Mesenchymal stem cell (in vitro differentiated cells and primary cell): Measurements from ENCODE around the gene CELF2.

Experiments used
- DNase-seq: peaks from one replicate; pipeline ENCODE4 v3.0.0-alpha.2; 2013
- H2AFZ ChIP-seq: one replicate; pipeline ENCODE4 v1.6.1; 2013; ENCODE audit warnings: low read depth, mild to moderate bottlenecking, control low read depth, inconsistent platforms, low read length, moderate library complexity
- H2AK5ac ChIP-seq: 2 replicates; pipeline ENCODE4 v1.6.1; 2013; ENCODE audit warnings: low read length, moderate library complexity, mild to moderate bottlenecking, inconsistent platforms; ENCODE audit not compliant: severe bottlenecking
- H2BK120ac ChIP-seq: one replicate; pipeline ENCODE4 v1.6.1; 2013; ENCODE audit warnings: low read depth, mild to moderate bottlenecking, inconsistent platforms, low read length, moderate library complexity
- H2BK12ac ChIP-seq, 2 experiments: one replicate each; pipeline ENCODE4 v1.6.1; 2013; ENCODE audit warnings: inconsistent platforms in 2 of 2, low read length in 2 of 2, mild to moderate bottlenecking in 2 of 2, moderate library complexity in 2 of 2, control low read depth in 1 of 2
- H2BK15ac ChIP-seq: one replicate; pipeline ENCODE4 v1.6.1; 2013; ENCODE audit warnings: mild to moderate bottlenecking, low read depth, inconsistent platforms; ENCODE audit not compliant: poor library complexity, severe bottlenecking
- H2BK5ac ChIP-seq: 2 replicates; pipeline ENCODE4 v1.6.1; 2013; ENCODE audit warnings: low read depth, mild to moderate bottlenecking, low read length, control low read depth, inconsistent platforms; ENCODE audit not compliant: poor library complexity, severe bottlenecking
- H3K14ac ChIP-seq, 2 experiments: one replicate each; pipeline ENCODE4 v1.6.1; 2013; ENCODE audit warnings: inconsistent platforms in 2 of 2, low read length in 2 of 2, control low read depth in 1 of 2, mild to moderate bottlenecking in 1 of 2, moderate library complexity in 1 of 2
- H3K18ac ChIP-seq, 2 experiments: one replicate each; pipeline ENCODE4 v1.6.1; 2013; ENCODE audit warnings: inconsistent platforms in 2 of 2, low read length in 2 of 2, control low read depth in 1 of 2, low read depth in 1 of 2, mild to moderate bottlenecking in 1 of 2
- H3K23ac ChIP-seq, 2 experiments: one replicate each; pipeline ENCODE4 v1.6.1; 2013; ENCODE audit warnings: inconsistent platforms in 2 of 2, low read length in 2 of 2, mild to moderate bottlenecking in 2 of 2, moderate library complexity in 2 of 2, control low read depth in 1 of 2
- H3K27ac ChIP-seq: 2 replicates; pipeline ENCODE4 v1.5.1; 2013; ENCODE audit warnings: mild to moderate bottlenecking, moderate library complexity, low read length, control low read depth, inconsistent platforms; ENCODE audit not compliant: poor library complexity, severe bottlenecking
- H3K27me3 ChIP-seq, 2 experiments: 2 replicates each; pipeline versions ENCODE4 v1.6.1 to v1.7.0; 2013; ENCODE audit warnings: low read length in 2 of 2, mild to moderate bottlenecking in 2 of 2, moderate library complexity in 2 of 2, control low read depth in 1 of 2, inconsistent platforms in 1 of 2; ENCODE audit not compliant: control insufficient read depth in 1 of 2, insufficient read depth in 1 of 2
- H3K36me3 ChIP-seq, 2 experiments: 2 replicates each; pipeline versions ENCODE4 v1.6.1 to v1.7.0; 2013; ENCODE audit warnings: low read length in 2 of 2, control low read depth in 1 of 2, inconsistent platforms in 1 of 2, low read depth in 1 of 2, mild to moderate bottlenecking in 1 of 2; ENCODE audit not compliant: insufficient read depth in 2 of 2, control insufficient read depth in 1 of 2
- H3K4ac ChIP-seq, 2 experiments: one replicate each; pipeline ENCODE4 v1.6.1; 2013; ENCODE audit warnings: inconsistent platforms in 2 of 2, low read length in 2 of 2, mild to moderate bottlenecking in 2 of 2, moderate library complexity in 2 of 2, control low read depth in 1 of 2, low read depth in 1 of 2
- H3K4me1 ChIP-seq: 2 replicates; pipeline ENCODE4 v1.6.1; 2013; ENCODE audit warnings: low read depth, low read length, control low read depth; ENCODE audit not compliant: control insufficient read depth, insufficient read depth
- H3K4me2 ChIP-seq: 2 replicates; pipeline ENCODE4 v1.6.1; 2013; ENCODE audit warnings: low read length, mild to moderate bottlenecking, inconsistent platforms; ENCODE audit not compliant: poor library complexity, severe bottlenecking
- H3K4me3 ChIP-seq, 2 experiments: 2 replicates each; pipeline versions ENCODE4 v1.5.1 to v1.7.0; 2013; ENCODE audit warnings: low read length in 2 of 2, mild to moderate bottlenecking in 2 of 2, control low read depth in 1 of 2, low read depth in 1 of 2; ENCODE audit not compliant: insufficient read depth in 1 of 2
- H3K79me1 ChIP-seq: replicated peaks from 2 replicates; pipeline ENCODE4 v1.6.1; 2013; ENCODE audit warnings: mild to moderate bottlenecking, control low read depth, low read length, inconsistent platforms; ENCODE audit not compliant: poor library complexity, severe bottlenecking
- H3K9ac ChIP-seq: 2 replicates; pipeline ENCODE4 v1.7.0; 2013; ENCODE audit warnings: mild to moderate bottlenecking, low read length, moderate library complexity
- H3K9me3 ChIP-seq: 2 replicates; pipeline ENCODE4 v1.7.0; 2013; ENCODE audit warnings: mild to moderate bottlenecking, low read length; ENCODE audit not compliant: control insufficient read depth
- H4K8ac ChIP-seq: one replicate; pipeline ENCODE4 v1.6.1; 2013; ENCODE audit warnings: inconsistent platforms, mild to moderate bottlenecking, low read length, moderate library complexity
- H4K91ac ChIP-seq: one replicate; pipeline ENCODE4 v1.6.1; 2013; ENCODE audit warnings: mild to moderate bottlenecking, low read length, inconsistent platforms
- WGBS: methylation state at CpG from one replicate; pipeline ENCODE4 v1.1.7; 2013; ENCODE audit warnings: mixed read lengths; 5-methylcytosine and 5-hydroxymethylcytosine counted together

CELF2 gene

DNA sequence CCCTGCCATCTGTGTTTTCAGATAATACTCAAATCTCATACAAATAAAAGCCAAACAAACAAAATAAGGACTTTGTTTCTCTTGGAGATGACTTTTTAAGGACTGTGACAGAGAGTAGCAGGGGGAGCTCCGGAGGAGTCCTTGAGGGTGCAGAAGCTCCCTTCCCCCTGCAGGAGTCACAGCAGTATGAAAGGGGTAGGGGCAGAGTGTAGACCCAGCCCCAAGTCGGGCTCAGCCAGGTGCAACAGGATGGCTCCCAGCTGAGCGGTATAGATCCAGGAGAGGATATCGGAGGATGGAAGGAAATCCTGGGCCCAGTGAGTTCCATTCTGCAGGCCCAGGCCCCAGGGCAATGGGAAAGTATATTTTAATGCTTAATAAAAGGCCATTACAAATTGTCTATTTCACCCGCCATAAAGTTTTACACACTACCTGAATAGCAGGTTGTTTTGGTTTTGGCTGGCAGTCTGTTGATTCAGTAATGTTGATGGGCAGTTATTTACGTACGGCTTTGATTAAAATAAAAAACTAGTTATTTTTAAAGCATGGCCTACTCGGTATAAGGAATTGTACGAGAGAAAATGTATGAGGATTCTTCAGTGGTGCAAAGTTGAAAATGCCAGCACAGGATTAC, 206.0 kb downstream of the CELF2 start:
- no peak for DNase-seq
- Histone ChIP-seq H3K27me3 (no peaks in the 10 kb centered on the region), H3K9me3 (no peaks in the 10 kb centered on the region), H3K18ac (no peak overlapping the region), H3K9ac (no peak overlapping the region), H3K14ac (no peak overlapping the region), H3K4me2 (no peak overlapping the region), H2BK15ac (no peak overlapping the region), H3K4me1 (peaks cover 3% of the 10 kb centered on the region), H3K4ac (no peak overlapping the region), H3K36me3 (peaks cover 12 to 54% of the 10 kb centered on the region in 2 experiments), H3K27ac (no peak overlapping the region), H2BK120ac (no peak overlapping the region), H2BK12ac (no peak overlapping the region), H2AK5ac (no peak overlapping the region), H4K8ac (no peak overlapping the region), H2BK5ac (no peak overlapping the region), H2AFZ (no peak overlapping the region), H4K91ac (no peak overlapping the region), H3K79me1 (peaks cover 20% of the 10 kb centered on the region), H3K23ac (no peak overlapping the region), H3K4me3 (no peak overlapping the region)
- WGBS: 93% methylated on average over 9 of the region's 9 CpGs

DNA sequence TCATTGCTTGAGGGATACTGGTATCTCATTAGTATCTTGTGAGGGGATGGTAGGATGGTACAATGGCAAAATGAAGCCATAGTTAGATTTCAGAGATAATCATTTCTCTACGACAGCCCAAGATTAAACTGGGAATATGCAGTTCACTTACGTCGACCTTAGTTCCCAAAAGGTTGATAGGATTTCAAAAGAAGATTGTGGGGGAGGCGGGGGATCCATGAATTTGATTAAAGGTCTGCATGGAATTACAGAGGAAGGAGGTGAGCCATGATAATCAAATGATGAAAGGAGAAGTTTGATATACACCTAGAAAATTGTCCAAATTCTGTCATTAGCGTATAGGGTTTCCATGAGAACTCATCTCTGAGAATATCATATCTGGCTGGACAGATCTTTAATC, 206.6 kb downstream of the CELF2 start:
- no peak for DNase-seq
- Histone ChIP-seq H3K27me3 (no peaks in the 10 kb centered on the region), H3K4me1 (peaks cover 3% of the 10 kb centered on the region), H2BK15ac (no peak overlapping the region), H2AFZ (no peak overlapping the region), H2BK12ac (no peak overlapping the region), H3K4me3 (no peak overlapping the region), H3K9me3 (no peaks in the 10 kb centered on the region), H2AK5ac (no peak overlapping the region), H2BK5ac (no peak overlapping the region), H3K4me2 (no peak overlapping the region), H4K91ac (no peak overlapping the region), H3K18ac (no peak overlapping the region), H3K14ac (no peak overlapping the region), H3K23ac (no peak overlapping the region), H3K27ac (no peak overlapping the region), H3K4ac (no peak overlapping the region), H3K9ac (no peak overlapping the region), H2BK120ac (no peak overlapping the region), H3K36me3 (peaks cover 12 to 47% of the 10 kb centered on the region in 2 experiments), H4K8ac (no peak overlapping the region), H3K79me1 (peaks cover 22% of the 10 kb centered on the region)
- 93% methylated on average over 5 of the region's 5 CpGs for WGBS

DNA sequence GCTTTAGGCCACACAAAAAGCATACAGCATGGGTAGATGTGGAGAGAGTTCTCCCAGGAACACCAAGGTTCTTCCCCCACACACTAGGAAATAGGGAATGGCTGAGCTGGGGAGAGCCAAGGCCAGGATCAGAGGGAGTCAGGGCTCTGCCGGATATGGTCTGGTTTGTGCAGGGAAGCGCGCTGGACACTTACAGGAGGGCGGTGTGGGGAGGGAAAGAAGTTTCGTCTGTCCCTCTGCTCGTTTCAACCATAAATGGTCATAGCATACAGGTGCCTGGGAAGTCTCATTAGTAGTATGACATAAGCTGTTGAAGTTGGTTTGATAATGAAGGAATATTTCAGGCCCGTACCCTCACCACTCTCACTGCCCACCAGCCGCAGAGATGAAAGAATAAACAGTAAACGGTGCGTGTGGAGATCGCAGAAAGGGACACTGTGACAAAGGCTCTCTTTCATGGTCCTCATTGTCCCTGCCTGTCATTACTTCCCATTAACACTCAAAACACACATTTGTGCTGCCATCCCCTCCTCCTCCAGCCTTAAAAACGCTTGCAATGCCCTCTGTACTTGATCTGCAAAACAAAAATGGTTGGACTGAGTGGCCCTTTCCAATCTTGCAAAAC, 207.2 kb downstream of the CELF2 start:
- H3K4ac ChIP-seq: no peak overlapping the region
- no peak overlapping the region for H2BK5ac ChIP-seq
- H3K36me3 ChIP-seq: peaks cover 12 to 44% of the 10 kb centered on the region in 2 experiments
- DNase-seq: no peak
- no peaks in the 10 kb centered on the region for H3K27me3 ChIP-seq
- no peak overlapping the region for H3K14ac ChIP-seq
- no peak overlapping the region for H3K23ac ChIP-seq
- H2AFZ ChIP-seq: no peak overlapping the region
- H2AK5ac ChIP-seq: no peak overlapping the region
- peaks cover 3% of the 10 kb centered on the region for H3K4me1 ChIP-seq
- no peaks in the 10 kb centered on the region for H3K9me3 ChIP-seq
- H4K91ac ChIP-seq: no peak overlapping the region
- H3K18ac ChIP-seq: no peak overlapping the region
- H3K27ac ChIP-seq: no peak overlapping the region
- H2BK12ac ChIP-seq: no peak overlapping the region
- H3K79me1 ChIP-seq: peaks cover 24% of the 10 kb centered on the region
- no peak overlapping the region for H3K9ac ChIP-seq
- 80% methylated on average over 12 of the region's 12 CpGs for WGBS
- no peak overlapping the region for H4K8ac ChIP-seq
- H3K4me2 ChIP-seq: no peak overlapping the region
- H3K4me3 ChIP-seq: no peak overlapping the region
- no peak overlapping the region for H2BK120ac ChIP-seq
- H2BK15ac ChIP-seq: no peak overlapping the region

DNA sequence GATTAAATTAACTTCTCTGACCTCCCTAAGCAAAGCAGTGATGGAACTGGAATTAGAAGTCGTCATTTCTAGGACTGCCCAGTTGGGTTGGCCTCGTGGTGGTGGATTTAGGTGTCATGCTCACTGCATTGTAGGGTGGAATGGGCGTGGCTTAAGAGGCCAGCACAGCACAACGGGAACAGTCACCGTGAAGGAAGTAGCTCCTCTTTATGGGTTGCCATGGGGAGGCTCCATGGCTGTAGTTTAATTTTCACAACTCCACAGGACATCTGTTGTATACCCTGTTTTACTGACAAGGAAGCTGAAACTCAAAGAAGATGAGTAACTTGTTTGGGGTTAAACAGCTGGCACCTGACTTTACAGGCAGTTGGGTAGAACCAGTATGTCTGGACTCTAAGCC, 208.3 kb downstream of the CELF2 start:
- no peaks in the 10 kb centered on the region for H3K9me3 ChIP-seq
- H3K9ac ChIP-seq: no peak overlapping the region
- no peak for DNase-seq
- no peak overlapping the region for H4K91ac ChIP-seq
- no peak overlapping the region for H2BK15ac ChIP-seq
- no peaks in the 10 kb centered on the region for H3K27me3 ChIP-seq
- no peak overlapping the region for H3K4me2 ChIP-seq
- H2AFZ ChIP-seq: no peak overlapping the region
- no peak overlapping the region for H3K27ac ChIP-seq
- 79% methylated on average over 5 of the region's 5 CpGs for WGBS
- H3K36me3 ChIP-seq: peaks cover 12 to 39% of the 10 kb centered on the region in 2 experiments
- no peak overlapping the region for H3K14ac ChIP-seq
- H3K18ac ChIP-seq: no peak overlapping the region
- no peak overlapping the region for H2AK5ac ChIP-seq
- H2BK5ac ChIP-seq: no peak overlapping the region
- H2BK120ac ChIP-seq: no peak overlapping the region
- H3K79me1 ChIP-seq: peaks cover 18% of the 10 kb centered on the region
- H3K4me3 ChIP-seq: no peak overlapping the region
- no peak overlapping the region for H4K8ac ChIP-seq
- H3K4ac ChIP-seq: no peak overlapping the region
- no peak overlapping the region for H3K23ac ChIP-seq
- H3K4me1 ChIP-seq: peaks cover 3% of the 10 kb centered on the region
- no peak overlapping the region for H2BK12ac ChIP-seq
